Gastroesophageal sphincter (tissue), 3 donors: ENCODE data around the gene GABRB2.
"Not testable (repeated sequence)": the region's sequence is repeated elsewhere in the genome, so short reads cannot be mapped to it uniquely, and the experiment has no call there.

Source experiments
- CTCF ChIP-seq, 4 experiments: fragments of 200-600 bp in 2 of 4; fragments of 450-650 bp in 2 of 4; sonication (generic) in 1 of 4; IDR thresholded peaks; one replicate each; pipeline ENCODE4 v1.5.1; 2017 to 2019; ENCODE audit warnings: antibody characterized with exemption in 4 of 4, mild to moderate bottlenecking in 2 of 4, moderate library complexity in 2 of 4
- EP300 ChIP-seq: sonication (generic); formaldehyde crosslinking; IDR thresholded peaks from one replicate; pipeline ENCODE4 v1.6.1; 2017; ENCODE audit warnings: antibody characterized with exemption, mild to moderate bottlenecking
- POLR2A ChIP-seq, 2 donors: fragments of 450-650 bp; IDR thresholded peaks; one replicate each; pipeline ENCODE4 v1.6.1; 2017; ENCODE audit warnings: antibody characterized with exemption in 2 of 2, mild to moderate bottlenecking in 2 of 2, moderate library complexity in 1 of 2
- POLR2AphosphoS5 ChIP-seq: sonication (generic); formaldehyde crosslinking; IDR thresholded peaks from one replicate; pipeline ENCODE4 v1.6.1; 2017; ENCODE audit warnings: antibody characterized with exemption

- not testable (repeated sequence) for TF ChIP-seq CTCF (IDR thresholded peaks at IDR 0.05); POLR2AphosphoS5; EP300; POLR2A (IDR thresholded peaks at IDR 0.05)
Measured at GRCh38 chr5:161297388-161297787, 249.1 kb downstream of the GABRB2 start.
